IMR-90 (cell line): ENCODE data around the gene HOXC5.

Experiments used
- MAFK ChIP-seq: IDR thresholded peaks from 2 replicates; pipeline ENCODE4 v1.6.1; 2012; ENCODE audit warnings: low read depth, low read length, improper control_type of control experiment
- POLR2A ChIP-seq: IDR thresholded peaks from 2 replicates; pipeline ENCODE4 v1.6.1; 2012; ENCODE audit warnings: mild to moderate bottlenecking, low read depth, low read length

- TF ChIP-seq POLR2A (no peak), MAFK (no peak)
Measured at GRCh38 chr12:54031480-54031879, 1.4 kb upstream of the HOXC5 start.
